Epithelial cell of esophagus (primary cell): ENCODE results near the gene WDSUB1.
A peak's percentile ranks its signal among the peaks of the same experiment; 100 is the strongest.

ENCODE experiments used
- DNase-seq: peaks from one replicate; pipeline ENCODE4 v3.0.0; 2010; ENCODE audit warnings: low read depth
- H3K4me3 ChIP-seq: 2 replicates; pipeline ENCODE4 v1.5.1; 2011; ENCODE audit warnings: mild to moderate bottlenecking, low read length, control low read depth
- TF ChIP-seq, protein P1 (sequence below): IDR thresholded peaks from 2 replicates; pipeline ENCODE4 v1.5.1; 2011; ENCODE audit warnings: low read depth, mild to moderate bottlenecking, low read length, control low read depth, inconsistent platforms; ENCODE audit not compliant: insufficient read depth; ENCODE audit errors: missing control alignments

Gene WDSUB1

DNA sequence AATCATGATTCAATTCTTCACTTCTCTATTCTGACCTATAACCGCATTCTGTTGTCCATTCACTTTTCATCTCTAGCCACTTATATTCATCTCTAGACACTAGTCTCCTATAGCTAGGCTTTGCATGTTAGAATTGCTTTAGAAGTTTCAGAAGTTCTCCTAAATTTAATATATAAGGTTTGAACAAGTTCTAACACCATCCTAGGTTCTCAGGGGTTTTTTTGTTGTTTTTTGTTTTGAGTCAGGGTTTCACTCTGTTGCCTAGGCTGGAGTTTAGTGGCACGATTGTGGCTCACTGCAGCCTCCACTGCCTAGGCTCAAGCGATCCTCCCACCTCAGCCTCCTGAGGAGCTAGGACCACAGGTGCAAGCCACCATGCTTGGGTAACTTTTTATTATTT is 19.9 kb downstream of the WDSUB1 start:
- no peak overlapping the region for H3K4me3 ChIP-seq
- DNase-seq, result no peak
- TF ChIP-seq, protein P1, sequence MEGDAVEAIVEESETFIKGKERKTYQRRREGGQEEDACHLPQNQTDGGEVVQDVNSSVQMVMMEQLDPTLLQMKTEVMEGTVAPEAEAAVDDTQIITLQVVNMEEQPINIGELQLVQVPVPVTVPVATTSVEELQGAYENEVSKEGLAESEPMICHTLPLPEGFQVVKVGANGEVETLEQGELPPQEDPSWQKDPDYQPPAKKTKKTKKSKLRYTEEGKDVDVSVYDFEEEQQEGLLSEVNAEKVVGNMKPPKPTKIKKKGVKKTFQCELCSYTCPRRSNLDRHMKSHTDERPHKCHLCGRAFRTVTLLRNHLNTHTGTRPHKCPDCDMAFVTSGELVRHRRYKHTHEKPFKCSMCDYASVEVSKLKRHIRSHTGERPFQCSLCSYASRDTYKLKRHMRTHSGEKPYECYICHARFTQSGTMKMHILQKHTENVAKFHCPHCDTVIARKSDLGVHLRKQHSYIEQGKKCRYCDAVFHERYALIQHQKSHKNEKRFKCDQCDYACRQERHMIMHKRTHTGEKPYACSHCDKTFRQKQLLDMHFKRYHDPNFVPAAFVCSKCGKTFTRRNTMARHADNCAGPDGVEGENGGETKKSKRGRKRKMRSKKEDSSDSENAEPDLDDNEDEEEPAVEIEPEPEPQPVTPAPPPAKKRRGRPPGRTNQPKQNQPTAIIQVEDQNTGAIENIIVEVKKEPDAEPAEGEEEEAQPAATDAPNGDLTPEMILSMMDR, result no peak

DNA sequence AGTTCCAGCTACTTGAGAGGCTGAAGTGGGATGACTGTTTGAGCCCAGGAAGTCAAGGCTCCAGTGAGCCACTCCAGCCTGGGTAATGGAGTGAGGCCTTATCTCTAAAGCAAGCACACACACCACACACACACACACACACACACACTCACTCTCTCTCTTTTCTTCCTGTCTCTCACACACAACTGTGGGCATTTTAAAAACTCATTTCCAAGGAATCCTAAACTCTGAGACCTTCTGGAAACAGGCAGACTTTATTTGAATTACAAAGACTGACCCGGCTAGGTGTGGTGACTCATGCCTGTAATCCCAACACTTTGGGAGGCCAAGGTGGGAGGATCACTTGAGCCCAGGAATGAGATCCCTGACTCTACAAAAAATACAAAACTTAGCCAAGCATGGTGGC is 21.3 kb downstream of the WDSUB1 start:
- TF ChIP-seq, protein P1, result no peak
- DNase-seq, result peak; percentile 43
- H3K4me3 ChIP-seq, result no peak overlapping the region

DNA sequence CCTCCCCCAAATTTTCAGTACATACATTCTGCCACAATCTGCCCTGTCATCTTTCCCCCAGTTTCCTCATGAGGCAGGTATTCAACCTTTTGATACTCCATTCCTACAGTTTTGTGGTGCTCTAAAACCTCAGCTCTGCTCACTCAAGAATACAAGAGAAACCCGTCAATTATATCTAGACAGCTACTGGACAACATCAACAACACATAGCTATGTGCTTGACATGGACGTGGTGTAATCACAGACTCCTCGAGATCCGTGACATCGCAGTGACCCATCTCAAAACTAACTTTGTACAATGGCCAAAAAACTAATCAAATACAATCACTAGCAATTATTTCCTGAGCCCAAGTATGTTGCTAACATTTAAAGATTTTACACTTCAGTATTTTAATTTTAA is 23.6 kb downstream of the WDSUB1 start:
- TF ChIP-seq, protein P1, result no peak
- DNase-seq, result no peak
- H3K4me3 ChIP-seq, result no peak overlapping the region

DNA sequence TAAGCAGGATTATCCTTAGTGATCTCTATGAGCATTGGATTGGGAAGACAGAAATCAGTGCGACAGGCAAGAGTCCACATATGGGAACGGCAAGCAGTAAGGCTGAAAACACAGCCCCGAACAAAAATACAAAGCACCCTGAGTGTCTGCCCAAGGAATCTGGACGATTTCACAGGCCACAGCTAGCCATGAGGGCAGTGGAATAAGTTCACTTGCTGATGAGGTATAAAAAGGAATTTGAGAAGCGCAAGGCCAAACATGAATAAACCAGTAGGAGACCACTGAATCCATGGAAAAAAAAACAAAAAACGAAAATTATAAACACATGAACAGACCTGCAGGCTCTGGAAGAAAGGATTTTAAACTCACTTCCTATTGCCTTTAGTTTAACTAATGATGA is 24.3 kb downstream of the WDSUB1 start:
- DNase-seq, result no peak
- H3K4me3 ChIP-seq, result no peak overlapping the region
- TF ChIP-seq, protein P1, result no peak

DNA sequence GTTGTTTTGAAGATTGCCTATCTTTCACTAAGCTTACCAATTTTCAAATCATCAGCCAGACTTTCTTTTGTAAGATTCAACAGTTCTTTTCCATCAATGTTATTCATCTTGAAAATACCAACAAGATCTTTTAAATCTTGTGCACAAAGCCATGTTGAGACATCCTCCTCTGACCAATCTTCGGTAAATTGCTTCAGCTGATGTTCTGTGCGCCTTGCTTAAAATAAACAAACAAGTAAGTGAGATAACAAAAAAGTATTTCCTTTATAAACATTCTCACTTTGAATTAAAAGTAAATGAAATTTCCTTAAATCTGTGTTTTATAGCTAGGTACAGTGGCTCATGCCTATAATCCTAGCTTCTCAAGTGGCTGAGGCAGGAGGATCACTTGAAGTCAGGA is 30.3 kb downstream of the WDSUB1 start:
- no peak for DNase-seq
- TF ChIP-seq, protein P1, result no peak
- no peak overlapping the region for H3K4me3 ChIP-seq

DNA sequence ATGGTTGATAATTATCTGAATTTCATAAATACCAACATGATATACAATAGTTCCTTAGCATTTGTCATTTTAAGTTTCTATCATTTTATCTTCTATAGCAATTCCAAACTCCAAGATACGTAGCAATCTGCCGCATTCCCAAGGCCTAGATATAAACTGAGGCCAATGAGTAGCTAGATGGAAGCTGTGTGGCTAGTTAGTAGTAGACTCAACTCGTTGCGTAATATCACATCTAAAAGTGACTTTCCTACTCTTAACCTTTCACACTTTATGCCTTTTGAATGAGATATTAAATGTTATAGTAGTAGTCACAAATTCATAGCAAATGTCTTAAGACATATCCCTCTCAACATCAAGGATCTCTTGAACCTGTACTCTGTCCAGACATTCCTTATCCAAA is 33.6 kb downstream of the WDSUB1 start:
- no peak for DNase-seq
- TF ChIP-seq, protein P1, result no peak
- no peak overlapping the region for H3K4me3 ChIP-seq

DNA sequence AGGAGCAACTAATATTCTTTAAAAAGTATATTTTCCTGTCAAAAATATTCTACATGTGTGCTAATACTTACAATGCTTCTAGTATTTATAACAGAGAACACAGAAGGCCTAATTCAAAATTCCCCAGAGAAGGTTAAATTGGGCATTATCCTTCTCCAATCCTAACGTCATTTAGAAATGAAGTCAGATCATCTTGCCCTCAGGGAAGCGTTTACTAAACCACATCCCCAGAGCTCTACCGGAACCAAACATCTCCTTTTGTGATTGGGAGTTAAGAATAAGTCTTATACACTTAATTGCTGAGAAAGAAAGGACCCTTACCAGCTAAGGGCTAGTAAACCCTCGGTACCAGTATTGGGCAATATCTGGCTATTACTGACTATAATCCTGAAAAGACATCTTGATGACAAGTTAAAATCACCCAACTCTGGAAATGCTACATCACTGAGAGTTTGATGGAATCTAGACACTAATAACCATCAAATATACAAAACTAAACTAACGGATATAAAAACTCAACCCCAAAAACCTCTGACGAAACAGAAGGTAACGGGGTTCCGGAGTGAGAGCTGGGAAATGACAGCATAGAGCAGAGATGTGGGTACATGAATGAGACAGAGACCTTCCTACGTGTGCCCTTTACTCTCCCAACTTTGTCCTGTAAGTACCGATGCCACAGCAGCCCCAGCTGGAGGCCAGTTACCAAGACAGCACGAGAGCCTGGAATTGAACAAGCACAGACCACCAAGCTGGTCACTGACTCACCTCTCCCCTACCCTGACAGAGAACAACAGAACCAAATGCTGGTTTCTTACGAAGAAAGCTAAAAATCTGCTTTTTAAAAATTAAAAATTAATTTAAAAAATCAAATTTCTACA is 35.0 kb downstream of the WDSUB1 start:
- no peak overlapping the region for H3K4me3 ChIP-seq
- DNase-seq, result no peak

More for the DNA sequence above, 35.0 kb downstream of the WDSUB1 start:
- TF ChIP-seq, protein P1, result no peak
